Suprapubic skin (tissue), 3 donors: Measurements from ENCODE around the gene CDH16.

Experiments used
- CTCF ChIP-seq, 2 donors: fragments of 200-600 bp in 1 of 2; fragments of 450-650 bp in 1 of 2; sonication (generic) in 1 of 2; IDR thresholded peaks; one replicate each; pipeline ENCODE4 v1.5.1; 2016 to 2019; ENCODE audit warnings: antibody characterized with exemption in 2 of 2, mild to moderate bottlenecking in 1 of 2, moderate library complexity in 1 of 2
- EP300 ChIP-seq: sonication (generic); formaldehyde crosslinking; IDR thresholded peaks from one replicate; pipeline ENCODE4 v1.6.1; 2017; ENCODE audit warnings: antibody characterized with exemption
- POLR2A ChIP-seq, 2 donors: fragments of 450-650 bp; IDR thresholded peaks; one replicate each; pipeline ENCODE4 v1.6.1; 2017; ENCODE audit warnings: antibody characterized with exemption in 2 of 2, mild to moderate bottlenecking in 2 of 2, moderate library complexity in 2 of 2

GRCh38 chr16:66918355-66918754 is 330 bp downstream of the CDH16 start:
- TF ChIP-seq CTCF (IDR thresholded peaks at IDR 0.05) (no peak), EP300 (no peak), POLR2A (IDR thresholded peaks at IDR 0.05) (no peak)
